ENCODE measurements around the gene PPP1R3G. TPM values are rescaled to one million over a fixed set of nuclear protein-coding genes. Genes with fewer than 3 reads are reported as not detected.

PPP1R3G gene
- total and polyA plus RNA-seq, 2 of the 4 experiments (the other 2 are of a cell fraction) = 0.10 to 0.18 TPM

DNA sequence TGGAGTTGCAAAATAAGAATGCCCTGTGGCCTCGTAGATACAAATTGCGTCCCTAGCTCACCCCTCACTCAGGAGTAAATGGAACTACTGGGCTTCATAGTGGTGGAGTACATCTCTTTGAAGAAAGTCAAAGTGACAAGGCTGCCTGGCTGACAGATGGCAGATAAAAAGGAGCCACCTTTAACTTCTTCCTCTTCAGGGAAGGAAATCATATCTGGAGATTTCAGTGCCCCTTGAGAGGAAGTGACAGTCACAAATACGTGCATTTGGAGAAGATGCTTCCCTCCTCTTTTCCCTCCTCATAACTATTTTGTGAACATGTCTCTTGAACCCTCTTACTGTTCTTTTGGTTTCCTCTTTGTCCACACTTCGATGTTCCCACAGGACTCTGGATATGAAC lies 43.2 kb downstream of the PPP1R3G start:
- H3K18ac ChIP-seq (ENCODE audit: low read depth, low read length) = no peak overlapping the region
- H2AK5ac ChIP-seq (ENCODE audit: low read depth, low read length) = no peak overlapping the region
- no peak overlapping the region for H3K27ac ChIP-seq (ENCODE audit: insufficient read depth, low read length)
- no CpG with 5 or more reads among the region's 4 CpGs for WGBS, 2 experiments (ENCODE audit: extremely low coverage in 2 of 2, insufficient read length in 1 of 2)
- no peaks in the 10 kb centered on the region for H3K27me3 ChIP-seq (ENCODE audit: control insufficient read depth, insufficient read depth, low read length)
- H3K56ac ChIP-seq (ENCODE audit: extremely low read depth, insufficient read depth, low read length) = no peak overlapping the region
- peaks cover 18% of the 10 kb centered on the region for H3K4me1 ChIP-seq (ENCODE audit: control insufficient read depth, insufficient read depth, low read length)
- no peak for TF ChIP-seq RCOR1 (IDR thresholded peaks at IDR 0.05; ENCODE audit: insufficient replicate concordance, low read length)
- TF ChIP-seq BHLHE40 (IDR thresholded peaks at IDR 0.05; ENCODE audit: low read depth, low read length) = no peak
- TF ChIP-seq, protein P1, sequence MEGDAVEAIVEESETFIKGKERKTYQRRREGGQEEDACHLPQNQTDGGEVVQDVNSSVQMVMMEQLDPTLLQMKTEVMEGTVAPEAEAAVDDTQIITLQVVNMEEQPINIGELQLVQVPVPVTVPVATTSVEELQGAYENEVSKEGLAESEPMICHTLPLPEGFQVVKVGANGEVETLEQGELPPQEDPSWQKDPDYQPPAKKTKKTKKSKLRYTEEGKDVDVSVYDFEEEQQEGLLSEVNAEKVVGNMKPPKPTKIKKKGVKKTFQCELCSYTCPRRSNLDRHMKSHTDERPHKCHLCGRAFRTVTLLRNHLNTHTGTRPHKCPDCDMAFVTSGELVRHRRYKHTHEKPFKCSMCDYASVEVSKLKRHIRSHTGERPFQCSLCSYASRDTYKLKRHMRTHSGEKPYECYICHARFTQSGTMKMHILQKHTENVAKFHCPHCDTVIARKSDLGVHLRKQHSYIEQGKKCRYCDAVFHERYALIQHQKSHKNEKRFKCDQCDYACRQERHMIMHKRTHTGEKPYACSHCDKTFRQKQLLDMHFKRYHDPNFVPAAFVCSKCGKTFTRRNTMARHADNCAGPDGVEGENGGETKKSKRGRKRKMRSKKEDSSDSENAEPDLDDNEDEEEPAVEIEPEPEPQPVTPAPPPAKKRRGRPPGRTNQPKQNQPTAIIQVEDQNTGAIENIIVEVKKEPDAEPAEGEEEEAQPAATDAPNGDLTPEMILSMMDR (conservative IDR thresholded peaks at IDR 0.05; ENCODE audit: low read depth, low read length) = no peak
- TF ChIP-seq SMC3 (IDR thresholded peaks at IDR 0.05; ENCODE audit: low read depth, low read length) = no peak
- no peak for TF ChIP-seq POLR2A (IDR thresholded peaks at IDR 0.05; ENCODE audit: low read depth, low read length)
- TF ChIP-seq FOS (IDR thresholded peaks at IDR 0.05; ENCODE audit: low read depth, low read length) = no peak
- no peak for TF ChIP-seq MAFK (IDR thresholded peaks at IDR 0.05; ENCODE audit: low read depth, low read length)
- H3K9me1 ChIP-seq (ENCODE audit: insufficient read depth, low read length) = peaks cover 9% of the 10 kb centered on the region
- intact Hi-C loops (cut with micrococcal nuclease) = no loop called here
- DNase-seq (no peak), ATAC-seq (ENCODE audit: low read depth) (no peak)
- H3K9me3 ChIP-seq (ENCODE audit: control insufficient read depth, insufficient read depth, low read length) = no peaks in the 10 kb centered on the region
- no peak overlapping the region for H3K4me2 ChIP-seq (ENCODE audit: low read depth, low read length)
- H3K79me1 ChIP-seq (ENCODE audit: low read depth in 1 of 2, low read length in 2 of 2) = 0 out of 4 replicates have a peak, but pooled peaks cover 0 to 5% of the 10 kb centered on the region in 2 experiments
- H4K5ac ChIP-seq (ENCODE audit: low read depth, low read length) = no peak overlapping the region
- H2AFZ ChIP-seq (replicated peaks; ENCODE audit: low read length, poor library complexity) = no peak overlapping the region
- no peak overlapping the region for H3K4ac ChIP-seq (ENCODE audit: low read depth, low read length)
- H3K36me3 ChIP-seq (ENCODE audit: control insufficient read depth, insufficient read depth, low read length) = no peaks in the 10 kb centered on the region
- no TSS peak for BruUV-seq (replicated peaks)
- no peak overlapping the region for H3K4me3 ChIP-seq (ENCODE audit: insufficient read depth, low read depth, low read length)
- in situ Hi-C loops (cut with MboI; ENCODE audit: low sequenced_read_pairs) = no loop called here
- no peak overlapping the region for H2AK9ac ChIP-seq (replicated peaks; ENCODE audit: low read depth, low read length, poor library complexity)
- H2BK120ac ChIP-seq (ENCODE audit: low read depth, low read length) = no peak overlapping the region
- POLR2A ChIA-PET (ENCODE audit: unreplicated experiment) = no interaction called here
- no peak overlapping the region for H2BK15ac ChIP-seq (ENCODE audit: low read depth, low read length)
- peaks cover 10% of the 10 kb centered on the region; the same call in 1 of the 2 replicates for H4K20me1 ChIP-seq (ENCODE audit: insufficient read depth, low read length)
- no peak overlapping the region for H3K14ac ChIP-seq (replicated peaks; ENCODE audit: low read depth, low read length)
- no peak overlapping the region for H4K8ac ChIP-seq (ENCODE audit: low read depth in 2 of 2, low read length in 2 of 2)
- dilution Hi-C loops (cut with HindIII; ENCODE audit: low sequenced_read_pairs, unreplicated experiment) = no loop called here
- CTCF ChIA-PET = interaction anchor here (0.6 kb wide), 1 partner anchor 890 kb away, joined by 3 read pairs; no protein-coding TSS in a partner anchor
- H3K9ac ChIP-seq (ENCODE audit: low read depth, low read length) = no peak overlapping the region
- no peak overlapping the region for H2BK20ac ChIP-seq (ENCODE audit: low read depth, low read length)
- H4K91ac ChIP-seq (ENCODE audit: insufficient read depth, low read depth, low read length) = no peak overlapping the region
- no peak overlapping the region for H2BK5ac ChIP-seq (ENCODE audit: low read depth, low read length, poor library complexity, severe bottlenecking)
- H3K23ac ChIP-seq (ENCODE audit: low read depth, low read length) = no peak overlapping the region

All from IMR-90 (cell line).